Stimulated activated naive CD4-positive, alpha-beta T cell (primary cell): ENCODE measurements around the gene EXT2.

Experiments used
- DNase-seq, 6 experiments: peaks; one replicate each; lab custom pipeline; 2025; lab: John Stamatoyannopoulos, UW

Gene EXT2

DNA sequence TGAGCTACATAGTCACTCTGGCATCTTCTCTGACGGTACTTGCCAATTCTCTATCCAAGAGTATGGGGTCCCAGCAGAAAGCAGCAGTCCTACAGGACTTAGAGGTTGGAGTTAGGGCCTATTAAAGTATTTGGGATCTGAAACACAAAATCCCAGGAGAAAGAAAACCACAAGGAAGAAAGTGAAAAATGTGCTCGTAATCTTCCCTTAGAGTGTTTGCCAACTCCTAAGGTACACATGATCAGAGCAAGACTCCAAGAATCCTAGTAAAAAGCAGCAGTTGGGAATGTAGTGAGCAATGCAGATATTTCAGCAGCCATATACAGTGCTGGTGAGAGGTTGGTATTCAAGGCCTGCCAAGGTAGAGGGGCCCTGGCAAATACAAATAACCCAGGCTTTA lies 71.6 kb downstream of the EXT2 start:
- no peak for DNase-seq

GRCh38 chr11:44171518-44171917 lies 76.0 kb downstream of the EXT2 start:
- no peak for DNase-seq

GRCh38 chr11:44172966-44173365 lies 77.5 kb downstream of the EXT2 start:
- no peak for DNase-seq

DNA sequence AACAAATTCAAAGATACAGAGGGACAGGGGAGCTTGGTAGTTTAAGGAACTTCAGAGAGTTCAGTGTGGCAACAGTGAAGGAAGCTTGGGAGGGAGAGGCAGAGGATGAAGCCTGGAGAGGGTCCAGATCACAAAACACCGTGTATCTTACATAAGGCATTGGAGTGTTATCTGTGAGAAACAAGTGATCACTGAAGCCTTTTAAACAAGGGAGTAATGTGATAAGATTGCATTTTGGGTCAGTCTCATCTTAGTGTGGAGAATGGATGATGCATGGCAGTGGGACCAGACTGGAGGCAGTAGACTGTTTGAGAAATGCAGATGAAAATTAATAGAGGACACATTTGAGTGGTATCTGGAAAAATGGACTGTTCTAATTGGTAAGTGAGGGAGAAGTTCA lies 79.4 kb downstream of the EXT2 start:
- no peak for DNase-seq

DNA sequence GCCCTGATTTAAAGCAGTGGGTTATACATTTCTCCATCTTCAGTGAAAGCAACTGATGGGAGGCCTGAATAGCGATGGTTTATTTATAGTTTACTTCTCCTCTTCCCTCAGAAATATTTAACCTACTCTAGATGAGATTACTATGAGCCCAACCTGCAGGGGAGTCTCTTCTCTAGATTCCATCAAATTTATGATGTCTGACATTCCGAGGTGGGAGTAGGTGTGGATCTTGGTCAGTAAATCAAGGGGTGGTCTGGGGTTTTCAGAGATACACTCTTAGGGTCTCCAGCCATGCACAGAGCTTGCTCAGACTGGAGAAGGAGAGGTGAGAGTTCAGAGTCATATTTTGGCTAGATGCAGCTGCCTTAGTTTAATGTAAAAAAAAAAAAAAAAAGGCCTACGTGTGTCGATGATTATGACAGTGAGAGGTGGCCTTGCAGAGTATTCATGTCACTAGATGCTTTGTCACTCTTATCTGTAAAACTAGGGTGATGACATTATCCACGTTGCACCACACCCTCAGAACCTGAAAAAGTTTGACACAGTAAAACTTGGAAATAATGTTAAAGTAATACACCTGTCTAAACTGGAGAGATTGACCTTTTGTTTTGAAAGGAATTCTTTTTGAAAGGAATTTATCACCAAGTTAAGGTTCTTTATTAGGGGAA lies 81.2 kb downstream of the EXT2 start:
- no peak for DNase-seq

DNA sequence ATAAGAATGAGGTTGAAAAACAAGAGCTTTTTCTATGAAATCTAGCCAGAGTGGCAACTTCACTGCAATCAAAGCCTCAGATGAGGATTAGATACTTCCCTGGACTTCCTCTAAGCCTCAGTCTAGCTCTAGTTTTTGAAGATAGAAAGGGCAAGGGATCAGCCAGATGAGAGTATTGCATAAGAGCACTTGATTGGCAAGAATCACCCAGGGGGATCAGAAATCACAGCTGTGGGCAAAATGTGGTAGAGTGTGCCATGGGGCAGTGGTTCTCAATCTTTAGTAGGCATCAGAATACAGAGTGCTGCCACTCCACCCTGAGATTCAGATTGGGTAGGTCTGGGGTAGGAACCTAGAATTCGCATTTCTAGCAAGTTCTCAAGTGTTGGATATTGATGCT lies 82.4 kb downstream of the EXT2 start:
- no peak for DNase-seq

- DNase-seq: no peak
Measured at GRCh38 chr11:44178381-44178780, 82.9 kb downstream of the EXT2 start.

DNA sequence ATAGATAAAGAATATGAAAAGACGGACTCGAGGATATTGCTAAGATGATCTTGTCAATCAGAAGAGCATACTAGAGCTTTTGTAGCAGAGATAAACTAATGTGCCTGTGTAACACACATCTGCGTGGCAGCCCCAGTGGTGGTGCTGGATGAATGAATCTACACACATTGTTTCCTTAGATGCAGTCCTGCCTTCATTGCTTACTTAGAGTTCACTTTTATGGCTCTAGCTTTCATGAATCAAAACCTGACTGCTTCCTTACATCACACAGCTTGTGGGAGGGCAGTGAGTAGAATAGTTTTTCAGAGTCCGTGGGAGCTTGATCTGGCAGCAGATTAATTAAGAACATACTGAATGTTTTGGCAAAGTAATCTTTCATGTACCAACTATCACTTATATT lies 83.7 kb downstream of the EXT2 start:
- no peak for DNase-seq

DNA sequence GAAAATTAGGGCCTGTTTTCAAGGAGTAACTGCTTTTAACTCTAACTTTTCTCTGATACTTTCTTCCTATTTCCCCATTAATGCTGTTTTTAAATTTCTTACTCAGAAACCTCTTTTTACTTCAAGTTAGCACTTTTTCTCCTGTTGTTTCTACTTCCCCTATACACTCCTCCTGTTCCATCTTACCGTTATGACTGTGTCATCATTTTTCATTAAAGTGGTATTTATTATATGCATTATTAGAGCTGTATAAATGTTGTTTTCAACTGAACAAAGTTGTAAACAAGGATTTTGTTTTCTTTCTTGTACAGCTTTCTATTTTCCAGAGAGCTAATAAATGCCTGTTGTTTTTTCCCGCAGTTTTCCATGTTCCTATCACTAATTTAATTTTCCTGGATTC lies 84.6 kb downstream of the EXT2 start:
- DNase-seq: no peak

- DNase-seq: no peak
Measured at GRCh38 chr11:44185522-44185921, 90.0 kb downstream of the EXT2 start.

DNA sequence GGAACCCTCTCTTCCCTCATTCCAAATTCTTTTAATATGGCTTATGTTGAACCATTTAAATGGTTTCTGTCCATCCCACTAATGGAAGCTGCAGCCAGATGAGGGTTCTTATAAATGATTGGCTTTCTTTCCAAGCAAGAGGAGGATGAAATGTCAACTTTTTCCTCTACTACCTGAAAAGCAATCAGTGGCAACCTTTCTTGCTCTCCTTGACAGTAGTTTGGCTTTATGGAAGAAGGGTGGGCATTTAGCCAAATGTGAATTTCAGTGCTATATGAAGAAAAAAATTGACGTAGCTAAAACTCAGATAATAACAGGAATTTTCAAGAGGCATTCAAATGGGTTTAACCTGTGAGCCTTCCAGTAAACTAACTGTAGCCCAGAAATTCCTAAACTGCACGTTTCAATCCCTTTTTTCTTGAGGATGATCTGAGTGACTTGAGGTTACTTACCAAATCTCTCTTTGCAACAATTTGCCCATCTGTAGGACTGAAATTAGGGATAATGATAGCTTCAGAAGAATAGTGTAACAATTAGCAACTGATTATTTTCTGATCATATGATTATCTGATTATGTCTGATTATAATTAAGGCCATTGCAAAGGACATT lies 90.9 kb downstream of the EXT2 start:
- DNase-seq: no peak

GRCh38 chr11:44188643-44189042 lies 93.2 kb downstream of the EXT2 start:
- no peak for DNase-seq

DNA sequence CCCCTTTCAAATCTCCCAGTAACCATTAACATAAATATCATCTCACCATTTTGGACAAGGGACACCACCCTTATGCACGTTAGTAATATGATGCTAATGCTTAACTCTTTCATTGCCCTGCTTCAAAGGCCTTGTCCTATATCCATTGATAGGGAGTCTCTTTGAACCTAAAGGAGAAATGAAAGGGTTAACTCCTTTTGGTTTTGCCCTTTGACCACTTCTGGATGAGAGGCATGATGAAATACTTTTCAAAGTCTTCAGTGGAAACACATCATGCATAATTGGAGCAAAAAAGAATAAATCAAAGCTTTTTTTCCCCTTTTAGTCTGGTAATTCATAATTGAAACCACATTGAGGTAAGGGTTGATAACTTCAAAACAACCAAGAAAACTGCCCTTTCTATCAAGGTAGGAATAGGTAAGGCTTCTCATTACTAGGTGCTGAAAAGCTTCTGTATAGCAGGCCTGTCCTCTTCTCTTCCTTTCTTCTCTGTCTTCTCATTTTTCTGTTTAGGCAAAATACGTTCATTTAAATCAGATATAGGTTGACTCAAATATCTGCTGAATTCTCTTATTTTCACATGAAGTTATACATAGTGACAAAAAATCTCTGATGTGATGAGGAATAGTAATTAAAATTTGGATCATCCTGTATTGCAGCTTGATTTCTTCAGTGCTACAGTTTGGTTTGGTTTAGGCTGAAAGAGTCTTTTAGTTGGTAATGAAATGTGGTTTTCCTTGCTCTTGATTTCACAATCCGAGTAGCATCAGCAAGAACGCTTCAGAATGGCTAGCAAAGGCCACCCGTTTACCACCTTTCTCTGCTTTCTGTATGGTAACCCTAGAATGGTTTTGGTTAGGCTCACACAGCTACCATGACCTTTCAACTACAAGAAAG lies 94.8 kb downstream of the EXT2 start:
- DNase-seq: no peak

DNA sequence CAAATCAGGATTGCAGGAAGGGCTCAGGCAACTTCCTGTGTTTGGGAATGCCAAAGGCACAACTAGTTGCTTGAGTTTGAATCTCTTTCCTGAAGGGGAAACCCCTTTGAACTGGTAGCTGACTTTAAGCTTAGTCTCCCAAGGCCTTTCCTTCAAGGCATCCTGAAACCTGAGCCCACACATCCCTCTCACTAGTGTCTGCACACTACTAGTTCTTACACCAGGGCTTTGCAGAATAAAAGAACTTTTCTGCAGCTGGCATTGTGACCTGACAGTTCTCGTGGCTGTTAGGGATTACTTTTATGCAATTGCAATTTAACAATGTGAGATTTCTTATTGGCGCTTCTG lies 95.4 kb downstream of the EXT2 start:
- DNase-seq: no peak

DNA sequence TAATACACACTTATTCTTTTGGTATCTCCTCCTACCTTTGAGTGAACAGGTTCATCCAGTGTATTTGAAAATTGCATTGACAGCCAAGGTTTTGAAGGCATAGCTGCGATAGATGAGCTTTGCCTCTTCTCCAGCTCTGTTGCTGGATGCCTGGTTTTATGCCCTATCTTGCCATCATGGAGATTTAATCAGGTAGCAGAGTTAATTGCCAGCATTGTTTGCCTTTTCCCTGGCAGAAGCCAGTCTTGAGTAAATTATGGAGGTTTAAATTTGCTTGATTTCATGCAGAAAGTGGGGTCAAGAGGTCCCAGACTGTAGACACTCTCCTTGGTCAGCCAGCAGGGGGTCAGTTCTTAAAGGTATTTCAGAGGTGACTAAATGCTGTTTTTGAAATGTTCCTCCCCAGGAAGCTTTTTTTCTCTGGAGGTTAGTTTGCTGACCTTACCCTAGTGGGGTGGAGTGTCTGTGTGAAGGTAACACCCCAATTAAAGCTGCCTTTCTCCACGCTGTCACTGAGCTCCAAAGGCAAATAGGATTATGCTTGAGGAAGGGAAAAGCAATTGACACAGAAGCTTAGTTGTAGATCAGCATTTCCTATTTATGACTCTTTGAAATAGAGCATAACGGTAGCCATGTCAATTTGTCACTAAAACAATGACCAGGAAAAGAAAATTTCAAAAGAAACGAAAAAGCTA lies 96.0 kb downstream of the EXT2 start:
- no peak for DNase-seq

GRCh38 chr11:44192017-44192385 lies 96.5 kb downstream of the EXT2 start:
- no peak for DNase-seq

GRCh38 chr11:44192462-44193100 lies 97.1 kb downstream of the EXT2 start:
- DNase-seq: no peak

GRCh38 chr11:44193856-44194255 lies 98.4 kb downstream of the EXT2 start:
- DNase-seq: no peak

DNA sequence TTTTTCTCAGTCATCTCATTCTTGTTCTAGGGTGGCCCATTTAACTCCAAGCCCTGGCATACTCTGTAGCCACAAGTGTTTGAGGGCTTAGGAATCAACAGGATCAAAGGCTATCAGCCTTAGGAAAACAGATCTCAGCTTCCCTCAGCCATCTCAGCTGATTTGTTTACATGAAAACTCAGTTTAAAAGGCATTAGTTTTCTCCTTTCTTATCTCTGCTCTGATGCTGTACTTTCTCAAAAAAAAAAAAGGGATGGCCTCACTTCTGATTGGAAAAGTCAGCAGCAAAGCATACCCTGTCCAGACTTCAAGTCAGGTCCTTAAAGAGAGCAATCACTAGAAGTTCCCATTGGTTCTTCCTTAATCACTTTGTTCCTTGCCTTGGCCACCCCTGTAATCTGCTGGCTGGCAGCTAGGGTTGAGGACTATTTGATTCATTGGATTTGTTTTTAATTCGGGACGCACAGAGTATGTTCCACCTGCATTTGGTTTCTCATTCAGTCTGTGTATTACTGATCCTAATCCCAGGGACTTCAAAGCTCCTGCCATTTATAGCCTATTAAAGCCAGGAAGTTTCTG lies 102.8 kb downstream of the EXT2 start:
- DNase-seq: no peak

GRCh38 chr11:44199298-44199697 lies 103.8 kb downstream of the EXT2 start:
- no peak for DNase-seq

DNA sequence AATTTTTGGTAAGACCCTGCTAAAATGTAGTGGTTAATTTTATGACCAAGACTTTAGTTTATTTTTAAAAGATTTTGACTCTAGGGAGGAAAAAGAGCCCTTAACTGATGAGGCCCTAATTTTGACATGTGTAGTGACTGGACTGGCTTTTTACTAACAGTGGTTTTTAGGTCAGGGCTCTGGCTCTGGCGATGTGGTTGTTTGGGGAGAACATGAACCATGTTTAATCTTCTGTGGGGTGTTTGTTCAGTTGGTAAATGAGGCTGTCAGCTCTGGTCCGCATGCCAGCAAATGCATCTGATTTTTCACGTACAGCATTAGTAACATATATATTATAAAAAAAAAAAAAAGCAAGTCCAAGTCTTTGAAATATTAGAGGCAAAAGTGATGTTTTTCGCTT lies 104.3 kb downstream of the EXT2 start:
- no peak for DNase-seq
